Omental fat pad (tissue), 4 donors: ENCODE results near the gene NEK5. TPM values are rescaled to one million over a fixed set of nuclear protein-coding genes. Genes with fewer than 3 reads are reported as not detected.

Experiments used
- ATAC-seq: fragments of 150-250 bp; one replicate; pipeline ENCODE4 v1.9.1; 2016; ENCODE audit warnings: mild to moderate bottlenecking, moderate library complexity; ENCODE audit not compliant: low FRiP score
- DNase-seq: peaks from one replicate; pipeline ENCODE4 v3.0.0-alpha.2; 2019; ENCODE audit warnings: low spot score
- total RNA-seq, 4 donors: library from RNA; depleted of rRNA; stranded (reverse); fragments of >200 nt; gene quantifications; one replicate each; pipeline ENCODE4 v1.1.0, GENCODE V29; 2016
- TF ChIP-seq, protein P1 (sequence below), 3 donors: fragments of 450-650 bp; IDR thresholded peaks; one replicate each; pipeline ENCODE4 v1.5.1; 2016 to 2017; ENCODE audit warnings: antibody characterized with exemption in 3 of 3, mild to moderate bottlenecking in 3 of 3, moderate library complexity in 2 of 3

Gene NEK5
- total RNA-seq, 4 donors from 2014 or later: 0.32 to 2.5 (median 0.52) TPM

- DNase-seq (no peak), ATAC-seq (no peak)
- TF ChIP-seq, protein P1, sequence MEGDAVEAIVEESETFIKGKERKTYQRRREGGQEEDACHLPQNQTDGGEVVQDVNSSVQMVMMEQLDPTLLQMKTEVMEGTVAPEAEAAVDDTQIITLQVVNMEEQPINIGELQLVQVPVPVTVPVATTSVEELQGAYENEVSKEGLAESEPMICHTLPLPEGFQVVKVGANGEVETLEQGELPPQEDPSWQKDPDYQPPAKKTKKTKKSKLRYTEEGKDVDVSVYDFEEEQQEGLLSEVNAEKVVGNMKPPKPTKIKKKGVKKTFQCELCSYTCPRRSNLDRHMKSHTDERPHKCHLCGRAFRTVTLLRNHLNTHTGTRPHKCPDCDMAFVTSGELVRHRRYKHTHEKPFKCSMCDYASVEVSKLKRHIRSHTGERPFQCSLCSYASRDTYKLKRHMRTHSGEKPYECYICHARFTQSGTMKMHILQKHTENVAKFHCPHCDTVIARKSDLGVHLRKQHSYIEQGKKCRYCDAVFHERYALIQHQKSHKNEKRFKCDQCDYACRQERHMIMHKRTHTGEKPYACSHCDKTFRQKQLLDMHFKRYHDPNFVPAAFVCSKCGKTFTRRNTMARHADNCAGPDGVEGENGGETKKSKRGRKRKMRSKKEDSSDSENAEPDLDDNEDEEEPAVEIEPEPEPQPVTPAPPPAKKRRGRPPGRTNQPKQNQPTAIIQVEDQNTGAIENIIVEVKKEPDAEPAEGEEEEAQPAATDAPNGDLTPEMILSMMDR (IDR thresholded peaks at IDR 0.05): no peak
Observed at GRCh38 chr13:52003541-52003940, 125.3 kb downstream of the NEK5 start.

DNA sequence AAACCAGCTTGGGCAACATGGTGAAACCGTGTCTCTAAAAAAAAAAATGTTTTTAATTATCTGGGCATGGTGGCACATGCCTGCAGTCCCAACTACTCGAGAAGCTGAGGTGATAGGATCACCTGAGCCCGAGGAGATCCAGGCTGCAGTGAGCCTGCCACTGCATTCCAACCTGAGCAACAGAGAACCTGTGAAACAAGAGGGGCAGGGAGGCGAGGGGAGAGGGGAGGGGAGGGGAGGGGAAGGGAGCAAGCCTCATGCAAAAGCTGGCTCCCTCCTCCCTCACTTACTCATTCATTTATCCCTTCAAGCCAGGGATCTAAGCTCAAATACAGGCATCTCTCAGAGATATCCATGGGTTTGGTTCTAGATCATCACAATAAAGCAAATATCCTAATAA lies 126.5 kb downstream of the NEK5 start:
- DNase-seq (no peak), ATAC-seq (no peak)
- TF ChIP-seq, protein P1 (IDR thresholded peaks at IDR 0.05): no peak

DNA sequence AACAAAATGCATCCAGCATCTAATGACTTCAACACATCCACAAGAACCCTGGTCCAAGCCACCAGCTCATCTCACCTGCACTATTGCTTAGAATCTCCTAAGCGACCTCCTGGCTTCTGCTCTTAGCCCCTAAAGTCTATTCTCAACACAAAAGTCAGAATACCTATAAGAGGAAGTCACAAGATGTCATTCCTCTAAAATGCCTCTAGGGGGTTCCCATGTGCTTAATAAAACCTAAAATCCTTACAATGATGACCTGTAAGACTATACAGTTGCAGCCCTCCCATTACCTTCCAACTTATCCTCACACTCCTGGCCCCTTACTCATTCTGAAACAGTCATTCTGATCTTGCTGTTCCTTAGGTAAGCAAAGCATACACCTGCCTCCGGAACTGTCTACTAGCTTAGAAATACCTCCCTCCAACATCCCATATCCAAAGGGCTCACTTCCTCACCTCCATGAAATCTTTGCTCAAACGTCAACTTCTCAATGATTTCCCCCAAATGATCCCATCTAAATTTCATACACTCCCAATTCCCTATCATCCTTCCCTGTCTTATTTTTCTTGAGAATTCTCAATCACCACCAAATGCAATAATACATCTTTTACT lies 127.6 kb downstream of the NEK5 start:
- DNase-seq (no peak), ATAC-seq (peak; percentile 25)
- TF ChIP-seq, protein P1 (IDR thresholded peaks at IDR 0.05): no peak

DNA sequence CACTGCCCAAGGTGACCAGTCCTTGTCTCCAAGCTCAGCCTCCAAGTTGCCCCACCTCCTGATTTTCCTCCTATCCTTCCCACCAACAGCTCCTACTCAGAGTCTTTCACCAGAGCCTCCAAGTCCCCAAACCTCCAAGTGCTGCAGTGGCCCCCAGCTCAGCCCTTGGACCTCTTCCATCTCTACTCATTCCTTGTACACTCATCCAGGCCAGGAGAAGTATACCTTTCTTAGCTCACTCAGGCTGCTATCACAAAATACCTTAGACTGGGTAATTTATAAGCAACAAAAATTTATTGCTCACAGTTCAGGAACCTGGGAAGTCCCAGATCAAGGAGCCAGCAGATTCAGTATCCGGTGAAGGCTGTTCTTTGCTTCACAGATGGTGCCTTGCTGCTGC lies 129.0 kb downstream of the NEK5 start:
- peak; percentile 63 for ATAC-seq
- DNase-seq: no peak
- TF ChIP-seq, protein P1 (IDR thresholded peaks at IDR 0.05): no peak

GRCh38 chr13:51999510-51999911 lies 129.4 kb downstream of the NEK5 start:
- DNase-seq (no peak), ATAC-seq (peak; percentile 57)
- TF ChIP-seq, protein P1 (IDR thresholded peaks at IDR 0.05): no peak

GRCh38 chr13:51998723-51999509 lies 130.0 kb downstream of the NEK5 start:
- no peak for DNase-seq
- no peak for ATAC-seq
- TF ChIP-seq, protein P1 (IDR thresholded peaks at IDR 0.05): no peak
